SH-SY5Y (cell line): Measurements from ENCODE around the gene HOXC10.

ENCODE experiments used
- GATA2 ChIP-seq: IDR thresholded peaks from 2 replicates; pipeline ENCODE4 v1.6.1; 2011; ENCODE audit warnings: mild to moderate bottlenecking, low read depth, low read length
- GATA3 ChIP-seq: IDR thresholded peaks from 2 replicates; pipeline ENCODE4 v1.6.1; 2011; ENCODE audit warnings: low read depth, mild to moderate bottlenecking, low read length, moderate library complexity

DNA sequence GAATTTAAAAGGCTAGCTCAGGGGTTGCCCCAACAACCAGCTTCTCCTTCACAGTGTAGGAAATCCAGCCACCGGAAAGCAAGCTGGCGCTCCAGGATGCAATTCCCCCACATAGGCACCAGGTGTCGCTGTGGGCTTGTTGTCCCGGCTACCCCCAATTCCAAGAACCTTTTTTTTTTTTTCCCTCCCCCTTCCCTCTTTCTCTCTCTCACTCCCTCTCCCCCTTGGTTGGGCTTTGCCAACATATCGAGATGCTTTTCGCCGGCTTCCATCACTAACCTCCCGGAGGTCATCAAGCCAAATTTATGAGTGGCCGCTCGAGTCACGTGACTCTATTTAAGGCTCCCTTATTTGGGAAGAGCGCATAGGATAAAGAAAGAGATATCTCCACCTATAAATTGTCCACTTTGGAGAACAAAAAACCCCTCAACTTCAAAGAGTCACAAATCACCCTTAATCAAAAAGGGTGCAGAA lies 47.7 kb downstream of the HOXC10 start, which contains the start of gene HOXC5:
- no peak for TF ChIP-seq GATA2
- no peak for TF ChIP-seq GATA3
